CD14-positive monocyte (primary cell): ENCODE measurements around the gene CEP250. TPM values are rescaled to one million over a fixed set of nuclear protein-coding genes. Genes with fewer than 3 reads are reported as not detected.

ENCODE experiments used
- DNase-seq, 3 donors: peaks; one replicate each; pipeline ENCODE4 v3.0.0-alpha.2; 2011 to 2022
- H2AFZ ChIP-seq: 2 replicates; pipeline ENCODE4 v1.6.0; 2012; ENCODE audit warnings: mild to moderate bottlenecking, low read depth, low read length, inconsistent platforms; ENCODE audit not compliant: insufficient read depth, poor library complexity, severe bottlenecking
- H3K27ac ChIP-seq, 2 donors: 1 replicate in 1 of 2; 2 replicates in 1 of 2; pipeline ENCODE4 v1.5.1; 2012 to 2013; ENCODE audit warnings: low read length in 2 of 2, control low read depth in 1 of 2, inconsistent platforms in 1 of 2, low read depth in 1 of 2, mild to moderate bottlenecking in 1 of 2
- H3K27me3 ChIP-seq, 2 donors: one replicate each; pipeline versions ENCODE4 v1.6.0 to v1.6.1; 2011 to 2013; ENCODE audit warnings: low read length in 2 of 2; ENCODE audit not compliant: control insufficient read depth in 2 of 2, insufficient read depth in 2 of 2
- H3K36me3 ChIP-seq, 2 donors: replicated peaks in 1 of 2; 1 replicate in 1 of 2; 2 replicates in 1 of 2; pipeline versions ENCODE4 v1.5.1 to v1.6.1; 2012 to 2013; ENCODE audit warnings: low read length in 2 of 2, control low read depth in 1 of 2, inconsistent platforms in 1 of 2, mild to moderate bottlenecking in 1 of 2; ENCODE audit not compliant: insufficient read depth in 2 of 2, control insufficient read depth in 1 of 2
- H3K4me1 ChIP-seq, 2 donors: 1 replicate in 1 of 2; 2 replicates in 1 of 2; pipeline versions ENCODE4 v1.5.1 to v1.6.1; 2012 to 2013; ENCODE audit warnings: low read length in 2 of 2, control low read depth in 1 of 2, inconsistent platforms in 1 of 2, mild to moderate bottlenecking in 1 of 2, moderate library complexity in 1 of 2; ENCODE audit not compliant: insufficient read depth in 2 of 2, control insufficient read depth in 1 of 2
- H3K4me2 ChIP-seq: replicated peaks from 2 replicates; pipeline ENCODE3; 2012; ENCODE audit warnings: low read length, moderate library complexity, mild to moderate bottlenecking; ENCODE audit not compliant: poor library complexity, severe bottlenecking; ENCODE audit errors: extremely low read depth
- H3K4me3 ChIP-seq, 3 experiments: fragments of 200-600 bp in 1 of 3; sonication (generic) in 1 of 3; replicated peaks in 1 of 3; 1 replicate in 2 of 3; 2 replicates in 1 of 3; pipeline ENCODE4 v1.5.1; 2011 to 2013; ENCODE audit warnings: low read length in 3 of 3, mild to moderate bottlenecking in 3 of 3, control low read depth in 2 of 3, low read depth in 2 of 3, inconsistent platforms in 1 of 3, moderate library complexity in 1 of 3
- H3K79me2 ChIP-seq: 2 replicates; pipeline ENCODE4 v1.6.0; 2012; ENCODE audit warnings: mild to moderate bottlenecking, control low read depth, inconsistent platforms, low read length, moderate library complexity; ENCODE audit not compliant: insufficient read depth
- H3K9ac ChIP-seq: 2 replicates; pipeline ENCODE4 v1.6.0; 2017; ENCODE audit warnings: low read length, mild to moderate bottlenecking; ENCODE audit not compliant: insufficient read depth, poor library complexity, severe bottlenecking
- H3K9me3 ChIP-seq, 2 donors: replicated peaks in 1 of 2; 1 replicate in 1 of 2; 2 replicates in 1 of 2; pipeline versions ENCODE4 v1.5.1 to v1.6.1; 2012 to 2013; ENCODE audit warnings: low read length in 2 of 2, control low read depth in 1 of 2; ENCODE audit not compliant: control insufficient read depth in 1 of 2, insufficient read depth in 1 of 2
- H4K20me1 ChIP-seq: 2 replicates; pipeline ENCODE4 v1.6.0; 2012; ENCODE audit warnings: mild to moderate bottlenecking, low read length, control low read depth, moderate library complexity; ENCODE audit not compliant: insufficient read depth
- H3K27ac Mint-ChIP-seq, 7 donors: one replicate each; pipeline ENCODE4 v1.8.0; 2020; ENCODE audit warnings: mild to moderate bottlenecking in 7 of 7, mixed read lengths in 7 of 7, moderate library complexity in 6 of 7, inconsistent platforms in 2 of 7
- H3K27me3 Mint-ChIP-seq, 3 donors: one replicate each; pipeline ENCODE4 v1.8.0; 2021 to 2022; ENCODE audit warnings: low read depth in 3 of 3, mild to moderate bottlenecking in 3 of 3, mixed read lengths in 3 of 3, moderate library complexity in 3 of 3, inconsistent platforms in 1 of 3
- H3K36me3 Mint-ChIP-seq, 2 donors: one replicate each; pipeline ENCODE4 v1.8.0; 2020; ENCODE audit warnings: mixed read lengths in 2 of 2, inconsistent platforms in 1 of 2, mild to moderate bottlenecking in 1 of 2
- H3K4me1 Mint-ChIP-seq: one replicate; pipeline ENCODE4 v1.8.0; 2020; ENCODE audit warnings: mild to moderate bottlenecking, mixed read lengths
- H3K4me3 Mint-ChIP-seq, 2 donors: one replicate each; pipeline ENCODE4 v1.8.0; 2020; ENCODE audit warnings: mild to moderate bottlenecking in 2 of 2, mixed read lengths in 2 of 2, moderate library complexity in 1 of 2
- H3K9me3 Mint-ChIP-seq, 7 donors: one replicate each; pipeline ENCODE4 v1.8.0; 2020 to 2022; ENCODE audit warnings: mixed read lengths in 7 of 7, mild to moderate bottlenecking in 6 of 7, moderate library complexity in 6 of 7, inconsistent platforms in 2 of 7
- CTCF ChIP-seq: fragments of 200-600 bp; IDR thresholded peaks from one replicate; pipeline ENCODE4 v1.8.0; 2022; ENCODE audit warnings: antibody characterized with exemption, mild to moderate bottlenecking
- WGBS: methylation state at CpG from one replicate; pipeline ENCODE4 v1.1.5; 2013; ENCODE audit warnings: missing lambda C conversion rate; ENCODE audit not compliant: insufficient coverage; 5-methylcytosine and 5-hydroxymethylcytosine counted together
- intact Hi-C, 2 donors: fragments of 100-400 bp; cut with micrococcal nuclease; formaldehyde crosslinking; loops; one replicate each; pipeline versions ENCODE4 v1.15.0 to v1.15.1; 2023
- polyA plus RNA-seq, 3 donors: library from polyadenylated mRNA; depleted of rRNA in 1 of 3; unstranded in 2 of 3; stranded (reverse) in 1 of 3; fragments of 300-500 nt in 2 of 3; fragments of >200 nt in 1 of 3; fragmentation: Illumina TruSeq in 2 of 3; gene quantifications; 1 replicate in 2 of 3; 2 replicates in 1 of 3; pipeline ENCODE4 v1.2.3, GENCODE V29; 2012 to 2021

Gene CEP250
- polyA plus RNA-seq, 3 donors, result 0.81 to 5.9 (median 1.2) TPM

- no peak overlapping the region for H2AFZ ChIP-seq
- H3K79me2 ChIP-seq, result peaks cover 10% of the 10 kb centered on the region
- TF ChIP-seq CTCF, result no peak
- peaks cover 11% of the 10 kb centered on the region for H3K4me1 Mint-ChIP-seq
- no peaks in the 10 kb centered on the region for H3K27me3 ChIP-seq
- no peaks in the 10 kb centered on the region for H4K20me1 ChIP-seq
- 100% methylated on average over 3 of the region's 3 CpGs for WGBS
- H3K27ac ChIP-seq, result no peak overlapping the region
- H3K4me3 Mint-ChIP-seq, result no peak overlapping the region
- H3K9ac ChIP-seq, result no peak overlapping the region
- intact Hi-C loops, result no loop called here
- no peaks in the 10 kb centered on the region for H3K9me3 Mint-ChIP-seq
- peaks cover 81 to 84% of the 10 kb centered on the region in 2 donors for H3K36me3 Mint-ChIP-seq
- H3K4me1 ChIP-seq, result peaks cover 8 to 10% of the 10 kb centered on the region in 2 donors
- H3K9me3 ChIP-seq, result no peaks in the 10 kb centered on the region
- no peak for DNase-seq
- H3K36me3 ChIP-seq, result peaks cover 72 to 85% of the 10 kb centered on the region in 2 donors
- no peak overlapping the region for H3K4me2 ChIP-seq
- no peak overlapping the region for H3K4me3 ChIP-seq
- H3K27me3 Mint-ChIP-seq, result no peaks in the 10 kb centered on the region
- peak overlapping the region in 1 of 7 donors; percentile 38 for H3K27ac Mint-ChIP-seq
Observed at GRCh38 chr20:35496481-35496880, 41.1 kb downstream of the CEP250 start.

GRCh38 chr20:35497320-35497719, 41.9 kb downstream of the CEP250 start:
- no peaks in the 10 kb centered on the region for H3K27me3 Mint-ChIP-seq
- H3K9ac ChIP-seq, result no peak overlapping the region

More at GRCh38 chr20:35497320-35497719, 41.9 kb downstream of the CEP250 start:
- no peak for DNase-seq
- Histone ChIP-seq H2AFZ (no peak overlapping the region), H3K27me3 (no peaks in the 10 kb centered on the region), H3K4me2 (no peak overlapping the region), H3K4me1 (peaks cover 2% of the 10 kb centered on the region in 2 donors), H3K27ac (no peak overlapping the region), H3K9me3 (no peaks in the 10 kb centered on the region), H4K20me1 (no peaks in the 10 kb centered on the region), H3K79me2 (peaks cover 2% of the 10 kb centered on the region), H3K4me3 (no peak overlapping the region), H3K36me3 (peaks cover 76 to 93% of the 10 kb centered on the region in 2 donors)
- Mint-ChIP-seq H3K4me3 (no peak overlapping the region), H3K9me3 (no peaks in the 10 kb centered on the region), H3K27ac (no peak overlapping the region), H3K4me1 (peaks cover 7% of the 10 kb centered on the region), H3K36me3 (peaks cover 87 to 92% of the 10 kb centered on the region in 2 donors)
- WGBS, result 100% methylated on average over 1 of the region's 5 CpGs
- intact Hi-C loops, result no loop called here
- TF ChIP-seq CTCF, result no peak
